GM21528 (cell line): Measurements from ENCODE around the gene ADCY1.

Source experiments
- ATAC-seq: cut with Tn5 transposase; IDR thresholded peaks from one replicate; pipeline ENCODE4 v1.9.1; 2021; ENCODE audit warnings: mild to moderate bottlenecking, moderate library complexity; ENCODE audit not compliant: unreplicated experiment, low FRiP score

ADCY1 gene

GRCh38 chr7:45649560-45650346, 75.6 kb downstream of the ADCY1 start:
- ATAC-seq = no peak

- no peak for ATAC-seq
Measured at GRCh38 chr7:45650404-45651394, 76.5 kb downstream of the ADCY1 start.

GRCh38 chr7:45651540-45651939, 77.4 kb downstream of the ADCY1 start:
- no peak for ATAC-seq

- no peak for ATAC-seq
Measured at GRCh38 chr7:45652630-45653029, 78.5 kb downstream of the ADCY1 start.

GRCh38 chr7:45653209-45653907, 79.2 kb downstream of the ADCY1 start:
- no peak for ATAC-seq

GRCh38 chr7:45654341-45654740, 80.2 kb downstream of the ADCY1 start:
- no peak for ATAC-seq

GRCh38 chr7:45655539-45655938, 81.4 kb downstream of the ADCY1 start:
- no peak for ATAC-seq

- ATAC-seq = no peak
Measured at GRCh38 chr7:45656431-45656830, 82.3 kb downstream of the ADCY1 start.

- no peak for ATAC-seq
Measured at GRCh38 chr7:45657136-45657889, 83.1 kb downstream of the ADCY1 start.

GRCh38 chr7:45657890-45658715, 83.9 kb downstream of the ADCY1 start:
- ATAC-seq = no peak

GRCh38 chr7:45658716-45659495, 84.7 kb downstream of the ADCY1 start:
- ATAC-seq = no peak

GRCh38 chr7:45659496-45660139, 85.5 kb downstream of the ADCY1 start:
- no peak for ATAC-seq

GRCh38 chr7:45660201-45660900, 86.2 kb downstream of the ADCY1 start:
- no peak for ATAC-seq

- no peak for ATAC-seq
Measured at GRCh38 chr7:45660901-45661211, 86.7 kb downstream of the ADCY1 start.

- ATAC-seq = no peak
Measured at GRCh38 chr7:45661302-45661995, 87.3 kb downstream of the ADCY1 start.

GRCh38 chr7:45662018-45662417, 87.8 kb downstream of the ADCY1 start:
- no peak for ATAC-seq

- no peak for ATAC-seq
Measured at GRCh38 chr7:45662540-45663166, 88.5 kb downstream of the ADCY1 start.
